PC-3 (cell line): Measurements from ENCODE around the gene NOX3. TPM values are rescaled to one million over a fixed set of nuclear protein-coding genes. Genes with fewer than 3 reads are reported as not detected.

Experiments
- ATAC-seq: fragments of 200-7000 bp; cut with Tn5 transposase; 2 replicates; pipeline ENCODE4 v1.9.1; 2020; ENCODE audit warnings: mild to moderate bottlenecking, moderate library complexity
- BruUV-seq: library from RNA; stranded (reverse); fragments of 400-500 nt; replicated peaks from 2 replicates; lab custom pipeline; 2021; lab: Mats Ljungman, UMichigan
- CTCF ChIA-PET: fragments of 300-600 bp; sonication (Branson Sonifier 250); formaldehyde crosslinking; loops from one replicate; lab custom pipeline; 2022; ENCODE audit warnings: antibody characterized with exemption; lab: Charles Lee
- POLR2A ChIA-PET: fragments of 300-600 bp; sonication (Branson Sonifier 250); formaldehyde crosslinking; loops from one replicate; lab custom pipeline; 2022; ENCODE audit warnings: antibody characterized with exemption; ENCODE audit not compliant: unreplicated experiment; lab: Charles Lee
- DNase-seq: peaks from one replicate; pipeline ENCODE4 v3.0.0-alpha.2; 2015
- H2AFZ ChIP-seq: fragments of 300-600 bp; sonication (generic); 2 replicates; pipeline ENCODE4 v1.6.0; 2016; ENCODE audit warnings: antibody characterized with exemption, low read length
- H3F3A ChIP-seq: fragments of 300-600 bp; sonication (generic); one replicate; pipeline ENCODE4 v1.6.0; 2017; ENCODE audit warnings: antibody characterized with exemption, low read length, control low read depth, mild to moderate bottlenecking; ENCODE audit not compliant: unreplicated experiment
- H3K27ac ChIP-seq: fragments of 300-600 bp; sonication (generic); 2 replicates; pipeline ENCODE4 v1.5.1; 2016; ENCODE audit warnings: mild to moderate bottlenecking, low read length
- H3K27me3 ChIP-seq: fragments of 300-600 bp; sonication (generic); 2 replicates; pipeline ENCODE4 v1.6.1; 2016; ENCODE audit warnings: low read length, mixed read lengths
- H3K36me3 ChIP-seq: fragments of 300-600 bp; sonication (generic); 2 replicates; pipeline ENCODE4 v1.6.1; 2016; ENCODE audit warnings: low read depth, mixed run types, low read length, mixed read lengths
- H3K4me1 ChIP-seq: fragments of 300-600 bp; sonication (generic); 2 replicates; pipeline ENCODE4 v1.5.1; 2016; ENCODE audit warnings: low read length; ENCODE audit not compliant: insufficient read depth
- H3K4me2 ChIP-seq: fragments of 300-600 bp; sonication (generic); 2 replicates; pipeline ENCODE4 v1.6.0; 2016; ENCODE audit warnings: low read length
- H3K4me3 ChIP-seq: fragments of 300-600 bp; sonication (generic); 2 replicates; pipeline ENCODE4 v1.5.1; 2016; ENCODE audit warnings: mild to moderate bottlenecking, low read length, mixed read lengths
- H3K79me2 ChIP-seq: fragments of 300-600 bp; sonication (generic); 2 replicates; pipeline ENCODE4 v1.6.1; 2017; ENCODE audit warnings: low read length, mixed read lengths
- H3K9ac ChIP-seq: fragments of 300-600 bp; sonication (generic); 2 replicates; pipeline ENCODE4 v1.6.0; 2016; ENCODE audit warnings: mild to moderate bottlenecking, low read length
- H3K9me2 ChIP-seq: fragments of 300-600 bp; sonication (generic); replicated peaks from 2 replicates; pipeline ENCODE4 v1.6.1; 2016; ENCODE audit warnings: mixed run types, low read length, mixed read lengths
- H3K9me3 ChIP-seq: fragments of 300-600 bp; sonication (generic); 2 replicates; pipeline ENCODE4 v1.6.1; 2016; ENCODE audit warnings: low read length, mixed read lengths
- H4K20me1 ChIP-seq: fragments of 300-600 bp; sonication (generic); 2 replicates; pipeline ENCODE4 v1.6.1; 2016; ENCODE audit warnings: low read length, mixed read lengths
- CTCF ChIP-seq: fragments of 300-600 bp; sonication (generic); conservative IDR thresholded peaks from 2 replicates; pipeline ENCODE4 v1.5.1; 2017; ENCODE audit warnings: antibody characterized with exemption, low read depth, mild to moderate bottlenecking, low read length
- EZH2 ChIP-seq: fragments of 300-600 bp; sonication (generic); IDR thresholded peaks from one replicate; pipeline ENCODE4 v1.6.1; 2017; ENCODE audit warnings: antibody characterized with exemption, mild to moderate bottlenecking, low read length; ENCODE audit not compliant: unreplicated experiment
- EZH2phosphoT487 ChIP-seq: fragments of 300-600 bp; sonication (generic); IDR thresholded peaks from 2 replicates; pipeline ENCODE4 v1.6.1; 2018; ENCODE audit warnings: mild to moderate bottlenecking, antibody characterized with exemption, low read length, borderline replicate concordance
- intact Hi-C: fragments of 100-400 bp; cut with micrococcal nuclease; formaldehyde crosslinking; loops from 2 replicates; pipeline ENCODE4 v1.9.0; 2023
- total RNA-seq: library from RNA; depleted of rRNA; stranded (reverse); fragments of >200 nt; gene quantifications from 2 replicates; pipeline ENCODE4 v1.2.3, GENCODE V29; 2014

Gene NOX3
- total RNA-seq, 1 experiment from 2014 or later: not detected

GRCh38 chr6:155436981-155437749, 18.5 kb downstream of the NOX3 start:
- intact Hi-C loops: no loop called here
- CTCF ChIA-PET: no interaction called here

GRCh38 chr6:155434829-155435423, 20.7 kb downstream of the NOX3 start:
- POLR2A ChIA-PET: no interaction called here
- DNase-seq (no peak), ATAC-seq (no peak)
- Histone ChIP-seq H2AFZ (no peak overlapping the region), H3K9me3 (no peaks in the 10 kb centered on the region), H3K4me3 (no peak overlapping the region), H3K79me2 (no peaks in the 10 kb centered on the region), H3K4me1 (peaks cover 7% of the 10 kb centered on the region), H3K9ac (no peak overlapping the region), H3K9me2 (no peaks in the 10 kb centered on the region), H3K36me3 (no peaks in the 10 kb centered on the region), H4K20me1 (no peaks in the 10 kb centered on the region), H3K27ac (no peak overlapping the region), H3F3A (no peaks in the 10 kb centered on the region), H3K27me3 (no peaks in the 10 kb centered on the region), H3K4me2 (no peak overlapping the region)
- TF ChIP-seq CTCF: no peak
- TF ChIP-seq EZH2phosphoT487: no peak
- TF ChIP-seq EZH2: no peak
- intact Hi-C loops: no loop called here
- CTCF ChIA-PET: no interaction called here
- BruUV-seq: no TSS peak

More at GRCh38 chr6:155436981-155437749, 18.5 kb downstream of the NOX3 start:
- ATAC-seq (no peak), DNase-seq (no peak)
- Histone ChIP-seq H3K27ac (no peak overlapping the region), H3K36me3 (no peaks in the 10 kb centered on the region), H3K27me3 (no peaks in the 10 kb centered on the region), H3K9ac (no peak overlapping the region), H3K9me3 (no peaks in the 10 kb centered on the region), H3K79me2 (no peaks in the 10 kb centered on the region), H3K4me2 (no peak overlapping the region), H2AFZ (no peak overlapping the region), H3F3A (no peaks in the 10 kb centered on the region), H4K20me1 (no peaks in the 10 kb centered on the region), H3K4me1 (peaks cover 5% of the 10 kb centered on the region), H3K9me2 (no peaks in the 10 kb centered on the region), H3K4me3 (no peak overlapping the region)
- POLR2A ChIA-PET: no interaction called here
- BruUV-seq: no TSS peak
- TF ChIP-seq CTCF: no peak
- no peak for TF ChIP-seq EZH2phosphoT487
- no peak for TF ChIP-seq EZH2

DNA sequence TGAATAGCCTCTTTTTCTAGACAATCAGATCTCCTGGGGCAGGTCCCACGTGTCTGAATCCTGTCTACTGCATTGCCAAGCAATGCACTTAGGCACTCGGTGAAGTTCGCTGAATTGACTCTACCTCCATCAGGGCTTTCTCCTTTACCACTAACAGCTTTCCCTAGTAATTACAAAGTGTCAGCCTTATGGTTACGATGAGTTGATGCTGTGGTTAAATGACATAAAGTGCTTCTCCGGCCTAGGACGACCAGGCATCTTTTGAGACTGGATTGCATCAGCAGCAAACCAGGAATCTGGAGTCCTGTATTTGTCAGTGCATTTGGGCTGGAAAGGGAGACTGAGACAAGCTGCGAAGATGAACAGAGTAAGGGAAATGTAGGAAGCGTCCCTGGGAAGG, 21.5 kb downstream of the NOX3 start:
- POLR2A ChIA-PET: no interaction called here
- H3K4me2 ChIP-seq: no peak overlapping the region
- intact Hi-C loops: no loop called here
- CTCF ChIA-PET: no interaction called here
- no peak overlapping the region for H3K27ac ChIP-seq
- TF ChIP-seq EZH2phosphoT487 (no peak), CTCF (no peak), EZH2 (no peak)
- ATAC-seq (no peak), DNase-seq (no peak)
- no peaks in the 10 kb centered on the region for H3F3A ChIP-seq
- H4K20me1 ChIP-seq: no peaks in the 10 kb centered on the region
- BruUV-seq: no TSS peak
- no peak overlapping the region for H3K4me3 ChIP-seq
- H3K36me3 ChIP-seq: no peaks in the 10 kb centered on the region
- no peak overlapping the region for H2AFZ ChIP-seq
- no peaks in the 10 kb centered on the region for H3K27me3 ChIP-seq
- no peak overlapping the region for H3K9ac ChIP-seq
- peaks cover 7% of the 10 kb centered on the region for H3K4me1 ChIP-seq
- no peaks in the 10 kb centered on the region for H3K9me3 ChIP-seq
- no peaks in the 10 kb centered on the region for H3K79me2 ChIP-seq
- H3K9me2 ChIP-seq: no peaks in the 10 kb centered on the region
